K562 (cell line): ENCODE measurements around the gene POLL. TPM values are rescaled to one million over a fixed set of nuclear protein-coding genes. Genes with fewer than 3 reads are reported as not detected.
A peak's percentile ranks its signal among the peaks of the same experiment; 100 is the strongest.

Experiments
- BCOR ChIP-seq: fragments of 450-650 bp; IDR thresholded peaks from 2 replicates; pipeline ENCODE4 v1.6.1; 2016
- BRF1 ChIP-seq: IDR thresholded peaks from 3 replicates; pipeline ENCODE4 v1.6.1; 2011; ENCODE audit warnings: borderline replicate concordance, mild to moderate bottlenecking; ENCODE audit not compliant: insufficient read length; ENCODE audit errors: extremely low read depth
- HCFC1 ChIP-seq: IDR thresholded peaks from 2 replicates; pipeline ENCODE4 v1.6.1; 2012; ENCODE audit warnings: low read depth, low read length, improper control_type of control experiment
- polyA plus RNA-seq, 8 experiments: library from polyadenylated mRNA; depleted of rRNA in 4 of 8; stranded (reverse) in 5 of 8; unstranded in 3 of 8; fragments of >200 nt; fragmentation: Nextera tagmentation in 2 of 8; fragmentation: Illumina TruSeq in 1 of 8; extraction: Ambion mirVana in 2 of 8; extraction: Trizol in 1 of 8; gene quantifications; 2 replicates each; pipeline versions ENCODE4 v1.2.1 to v1.2.3, GENCODE V29; 2011 to 2014; ENCODE audit warnings: inconsistent platforms in 1 of 8, missing spikeins in 1 of 8
- total RNA-seq, 7 experiments: library from RNA; depleted of rRNA in 6 of 7; stranded (reverse); fragments of >200 nt in 6 of 7; fragmentation: Illumina TruSeq in 2 of 7; extraction: Trizol in 2 of 7; gene quantifications; 2 replicates each; pipeline versions ENCODE4 v1.2.1 to v1.2.3, GENCODE V29; 2011 to 2021; ENCODE audit warnings: low replicate concordance in 1 of 7
- TF ChIP-seq, protein P1 (sequence below): fragments of 200-600 bp; sonication (generic); IDR thresholded peaks from one replicate; pipeline ENCODE4 v1.6.1; 2012; ENCODE audit warnings: mild to moderate bottlenecking, low read depth, low read length, inconsistent platforms
- TF ChIP-seq, protein P2 (sequence below): fragments of 450-650 bp; formaldehyde crosslinking; IDR thresholded peaks from 2 replicates; pipeline ENCODE4 v1.4.0; 2022; ENCODE audit warnings: missing genetic modification characterization

POLL gene
- total and polyA plus RNA-seq, 9 of the 15 experiments (the other 6 are each of a cell fraction or from before 2014, with no cell fraction given), result 1.2 to 18.7 (median 10.9) TPM

DNA sequence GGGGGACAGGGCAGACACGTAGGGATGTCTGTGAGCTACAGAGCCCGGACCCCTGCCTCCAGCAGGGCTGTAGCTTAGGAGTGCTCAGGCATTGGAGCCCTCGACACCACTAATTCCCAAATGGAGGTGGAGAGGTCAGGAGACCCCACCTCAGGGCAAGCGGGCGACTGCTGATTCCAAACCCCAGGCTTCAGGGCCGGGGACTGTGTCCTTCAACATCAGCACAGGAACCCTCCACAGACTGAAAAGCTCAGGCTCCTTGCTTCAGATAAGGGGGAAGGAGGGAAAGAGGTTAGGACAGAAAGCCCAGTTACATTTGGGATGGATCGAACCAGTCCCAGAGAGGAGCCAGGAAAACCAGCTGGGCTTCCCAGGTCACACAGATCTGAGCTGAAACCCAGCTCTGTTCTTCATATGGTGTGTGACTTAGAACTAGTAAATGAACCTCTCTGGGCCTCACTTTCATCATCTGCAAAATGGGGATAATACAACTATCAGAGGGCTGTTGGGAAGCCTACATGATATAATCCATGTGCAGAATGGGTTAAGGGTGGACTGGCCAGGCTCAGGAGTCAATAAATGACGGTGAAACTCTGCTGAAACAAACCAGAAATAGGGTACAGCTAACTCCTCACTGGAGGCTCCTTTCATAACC is 16.7 kb downstream of the POLL start (continued):
- TF ChIP-seq, protein P1, sequence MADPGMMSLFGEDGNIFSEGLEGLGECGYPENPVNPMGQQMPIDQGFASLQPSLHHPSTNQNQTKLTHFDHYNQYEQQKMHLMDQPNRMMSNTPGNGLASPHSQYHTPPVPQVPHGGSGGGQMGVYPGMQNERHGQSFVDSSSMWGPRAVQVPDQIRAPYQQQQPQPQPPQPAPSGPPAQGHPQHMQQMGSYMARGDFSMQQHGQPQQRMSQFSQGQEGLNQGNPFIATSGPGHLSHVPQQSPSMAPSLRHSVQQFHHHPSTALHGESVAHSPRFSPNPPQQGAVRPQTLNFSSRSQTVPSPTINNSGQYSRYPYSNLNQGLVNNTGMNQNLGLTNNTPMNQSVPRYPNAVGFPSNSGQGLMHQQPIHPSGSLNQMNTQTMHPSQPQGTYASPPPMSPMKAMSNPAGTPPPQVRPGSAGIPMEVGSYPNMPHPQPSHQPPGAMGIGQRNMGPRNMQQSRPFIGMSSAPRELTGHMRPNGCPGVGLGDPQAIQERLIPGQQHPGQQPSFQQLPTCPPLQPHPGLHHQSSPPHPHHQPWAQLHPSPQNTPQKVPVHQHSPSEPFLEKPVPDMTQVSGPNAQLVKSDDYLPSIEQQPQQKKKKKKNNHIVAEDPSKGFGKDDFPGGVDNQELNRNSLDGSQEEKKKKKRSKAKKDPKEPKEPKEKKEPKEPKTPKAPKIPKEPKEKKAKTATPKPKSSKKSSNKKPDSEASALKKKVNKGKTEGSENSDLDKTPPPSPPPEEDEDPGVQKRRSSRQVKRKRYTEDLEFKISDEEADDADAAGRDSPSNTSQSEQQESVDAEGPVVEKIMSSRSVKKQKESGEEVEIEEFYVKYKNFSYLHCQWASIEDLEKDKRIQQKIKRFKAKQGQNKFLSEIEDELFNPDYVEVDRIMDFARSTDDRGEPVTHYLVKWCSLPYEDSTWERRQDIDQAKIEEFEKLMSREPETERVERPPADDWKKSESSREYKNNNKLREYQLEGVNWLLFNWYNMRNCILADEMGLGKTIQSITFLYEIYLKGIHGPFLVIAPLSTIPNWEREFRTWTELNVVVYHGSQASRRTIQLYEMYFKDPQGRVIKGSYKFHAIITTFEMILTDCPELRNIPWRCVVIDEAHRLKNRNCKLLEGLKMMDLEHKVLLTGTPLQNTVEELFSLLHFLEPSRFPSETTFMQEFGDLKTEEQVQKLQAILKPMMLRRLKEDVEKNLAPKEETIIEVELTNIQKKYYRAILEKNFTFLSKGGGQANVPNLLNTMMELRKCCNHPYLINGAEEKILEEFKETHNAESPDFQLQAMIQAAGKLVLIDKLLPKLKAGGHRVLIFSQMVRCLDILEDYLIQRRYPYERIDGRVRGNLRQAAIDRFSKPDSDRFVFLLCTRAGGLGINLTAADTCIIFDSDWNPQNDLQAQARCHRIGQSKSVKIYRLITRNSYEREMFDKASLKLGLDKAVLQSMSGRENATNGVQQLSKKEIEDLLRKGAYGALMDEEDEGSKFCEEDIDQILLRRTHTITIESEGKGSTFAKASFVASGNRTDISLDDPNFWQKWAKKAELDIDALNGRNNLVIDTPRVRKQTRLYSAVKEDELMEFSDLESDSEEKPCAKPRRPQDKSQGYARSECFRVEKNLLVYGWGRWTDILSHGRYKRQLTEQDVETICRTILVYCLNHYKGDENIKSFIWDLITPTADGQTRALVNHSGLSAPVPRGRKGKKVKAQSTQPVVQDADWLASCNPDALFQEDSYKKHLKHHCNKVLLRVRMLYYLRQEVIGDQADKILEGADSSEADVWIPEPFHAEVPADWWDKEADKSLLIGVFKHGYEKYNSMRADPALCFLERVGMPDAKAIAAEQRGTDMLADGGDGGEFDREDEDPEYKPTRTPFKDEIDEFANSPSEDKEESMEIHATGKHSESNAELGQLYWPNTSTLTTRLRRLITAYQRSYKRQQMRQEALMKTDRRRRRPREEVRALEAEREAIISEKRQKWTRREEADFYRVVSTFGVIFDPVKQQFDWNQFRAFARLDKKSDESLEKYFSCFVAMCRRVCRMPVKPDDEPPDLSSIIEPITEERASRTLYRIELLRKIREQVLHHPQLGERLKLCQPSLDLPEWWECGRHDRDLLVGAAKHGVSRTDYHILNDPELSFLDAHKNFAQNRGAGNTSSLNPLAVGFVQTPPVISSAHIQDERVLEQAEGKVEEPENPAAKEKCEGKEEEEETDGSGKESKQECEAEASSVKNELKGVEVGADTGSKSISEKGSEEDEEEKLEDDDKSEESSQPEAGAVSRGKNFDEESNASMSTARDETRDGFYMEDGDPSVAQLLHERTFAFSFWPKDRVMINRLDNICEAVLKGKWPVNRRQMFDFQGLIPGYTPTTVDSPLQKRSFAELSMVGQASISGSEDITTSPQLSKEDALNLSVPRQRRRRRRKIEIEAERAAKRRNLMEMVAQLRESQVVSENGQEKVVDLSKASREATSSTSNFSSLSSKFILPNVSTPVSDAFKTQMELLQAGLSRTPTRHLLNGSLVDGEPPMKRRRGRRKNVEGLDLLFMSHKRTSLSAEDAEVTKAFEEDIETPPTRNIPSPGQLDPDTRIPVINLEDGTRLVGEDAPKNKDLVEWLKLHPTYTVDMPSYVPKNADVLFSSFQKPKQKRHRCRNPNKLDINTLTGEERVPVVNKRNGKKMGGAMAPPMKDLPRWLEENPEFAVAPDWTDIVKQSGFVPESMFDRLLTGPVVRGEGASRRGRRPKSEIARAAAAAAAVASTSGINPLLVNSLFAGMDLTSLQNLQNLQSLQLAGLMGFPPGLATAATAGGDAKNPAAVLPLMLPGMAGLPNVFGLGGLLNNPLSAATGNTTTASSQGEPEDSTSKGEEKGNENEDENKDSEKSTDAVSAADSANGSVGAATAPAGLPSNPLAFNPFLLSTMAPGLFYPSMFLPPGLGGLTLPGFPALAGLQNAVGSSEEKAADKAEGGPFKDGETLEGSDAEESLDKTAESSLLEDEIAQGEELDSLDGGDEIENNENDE, result no peak
- TF ChIP-seq, protein P2, sequence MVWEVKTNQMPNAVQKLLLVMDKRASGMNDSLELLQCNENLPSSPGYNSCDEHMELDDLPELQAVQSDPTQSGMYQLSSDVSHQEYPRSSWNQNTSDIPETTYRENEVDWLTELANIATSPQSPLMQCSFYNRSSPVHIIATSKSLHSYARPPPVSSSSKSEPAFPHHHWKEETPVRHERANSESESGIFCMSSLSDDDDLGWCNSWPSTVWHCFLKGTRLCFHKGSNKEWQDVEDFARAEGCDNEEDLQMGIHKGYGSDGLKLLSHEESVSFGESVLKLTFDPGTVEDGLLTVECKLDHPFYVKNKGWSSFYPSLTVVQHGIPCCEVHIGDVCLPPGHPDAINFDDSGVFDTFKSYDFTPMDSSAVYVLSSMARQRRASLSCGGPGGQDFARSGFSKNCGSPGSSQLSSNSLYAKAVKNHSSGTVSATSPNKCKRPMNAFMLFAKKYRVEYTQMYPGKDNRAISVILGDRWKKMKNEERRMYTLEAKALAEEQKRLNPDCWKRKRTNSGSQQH, result no peak
- TF ChIP-seq BCOR (0 out of 2 replicates have a peak, but pooled peaks have one; percentile 40), HCFC1 (no peak), BRF1 (no peak)
